ENCODE measurements around the gene CLCN1.
"Not testable (repeated sequence)": the region's sequence is repeated elsewhere in the genome, so short reads cannot be mapped to it uniquely, and the experiment has no call there.

The CLCN1 gene

DNA sequence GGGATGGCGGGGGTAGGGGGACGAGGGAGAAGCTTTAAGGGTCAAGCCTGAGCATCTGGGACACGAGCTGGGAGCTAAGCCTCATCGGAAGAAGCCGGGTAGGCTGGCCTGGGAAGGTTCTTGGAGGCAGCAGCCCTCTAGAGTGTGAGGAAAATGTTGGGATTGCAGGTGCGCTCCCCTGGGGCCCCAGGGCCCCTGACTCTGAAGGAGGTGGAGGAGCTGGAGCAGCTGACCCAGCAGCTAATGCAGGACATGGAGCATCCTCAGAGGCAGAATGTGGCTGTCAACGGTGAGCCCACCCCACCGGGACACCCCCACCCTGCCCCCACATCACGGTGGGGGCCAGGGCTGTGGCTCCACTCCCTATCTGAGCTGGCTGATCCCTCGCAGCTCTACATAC, 72.1 kb downstream of the CLCN1 start:
- no peak for DNase-seq

DNA sequence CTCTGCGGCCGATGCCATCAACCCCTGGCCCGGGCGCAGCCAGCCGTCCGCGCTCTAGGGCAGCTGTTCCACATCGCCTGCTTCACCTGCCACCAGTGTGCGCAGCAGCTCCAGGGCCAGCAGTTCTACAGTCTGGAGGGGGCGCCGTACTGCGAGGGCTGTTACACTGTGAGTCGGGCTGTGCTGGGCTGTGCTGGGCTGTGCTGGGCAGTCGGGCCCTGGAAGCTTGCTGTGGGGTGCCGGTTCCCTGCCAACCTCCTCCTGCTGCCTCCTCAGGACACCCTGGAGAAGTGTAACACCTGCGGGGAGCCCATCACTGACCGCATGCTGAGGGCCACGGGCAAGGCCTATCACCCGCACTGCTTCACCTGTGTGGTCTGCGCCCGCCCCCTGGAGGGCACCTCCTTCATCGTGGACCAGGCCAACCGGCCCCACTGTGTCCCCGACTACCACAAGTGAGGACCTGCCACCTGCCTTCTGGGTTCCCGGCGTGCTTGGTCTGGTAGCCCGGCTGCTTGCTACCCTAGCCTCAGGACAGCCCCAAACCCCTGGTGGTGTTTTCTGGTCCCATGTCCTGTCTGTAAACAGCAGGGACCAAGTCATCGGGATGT, 72.7 kb downstream of the CLCN1 start:
- no peak for DNase-seq

DNA sequence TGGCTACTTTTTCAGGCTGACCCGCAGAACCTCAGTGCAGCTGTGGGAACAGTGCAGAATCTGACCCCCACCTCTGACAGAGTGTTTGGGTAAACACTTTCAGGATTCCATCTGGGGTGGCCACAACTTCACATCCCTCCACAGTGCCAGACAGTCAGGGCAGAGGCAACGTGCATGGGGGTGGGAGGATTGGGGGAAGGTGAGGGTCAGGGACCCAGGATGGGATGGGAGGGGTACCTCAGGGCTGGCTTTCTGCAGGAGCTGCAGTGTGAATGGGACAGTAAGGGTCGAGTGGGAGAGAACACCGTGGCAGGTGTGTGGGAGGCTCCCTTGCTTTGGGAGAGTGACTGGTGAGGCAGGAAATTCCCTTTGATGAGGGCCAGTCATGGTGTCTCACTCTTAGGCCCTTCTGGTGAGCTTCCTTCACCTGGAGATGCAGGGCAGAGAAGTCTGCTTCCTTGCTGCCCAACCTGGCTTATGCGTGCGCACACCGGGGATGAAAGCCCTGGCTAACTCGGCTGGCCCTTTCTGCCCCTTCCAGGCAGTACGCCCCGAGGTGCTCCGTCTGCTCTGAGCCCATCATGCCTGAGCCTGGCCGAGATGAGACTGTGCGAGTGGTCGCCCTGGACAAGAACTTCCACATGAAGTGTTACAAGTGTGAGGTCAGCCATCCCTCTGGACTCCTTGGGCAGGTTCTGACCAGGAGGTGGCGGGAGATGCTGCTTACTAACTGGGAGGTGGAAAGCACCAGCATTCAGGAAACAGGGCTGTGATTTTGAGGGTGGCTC, 73.6 kb downstream of the CLCN1 start:
- DNase-seq: no peak

DNA sequence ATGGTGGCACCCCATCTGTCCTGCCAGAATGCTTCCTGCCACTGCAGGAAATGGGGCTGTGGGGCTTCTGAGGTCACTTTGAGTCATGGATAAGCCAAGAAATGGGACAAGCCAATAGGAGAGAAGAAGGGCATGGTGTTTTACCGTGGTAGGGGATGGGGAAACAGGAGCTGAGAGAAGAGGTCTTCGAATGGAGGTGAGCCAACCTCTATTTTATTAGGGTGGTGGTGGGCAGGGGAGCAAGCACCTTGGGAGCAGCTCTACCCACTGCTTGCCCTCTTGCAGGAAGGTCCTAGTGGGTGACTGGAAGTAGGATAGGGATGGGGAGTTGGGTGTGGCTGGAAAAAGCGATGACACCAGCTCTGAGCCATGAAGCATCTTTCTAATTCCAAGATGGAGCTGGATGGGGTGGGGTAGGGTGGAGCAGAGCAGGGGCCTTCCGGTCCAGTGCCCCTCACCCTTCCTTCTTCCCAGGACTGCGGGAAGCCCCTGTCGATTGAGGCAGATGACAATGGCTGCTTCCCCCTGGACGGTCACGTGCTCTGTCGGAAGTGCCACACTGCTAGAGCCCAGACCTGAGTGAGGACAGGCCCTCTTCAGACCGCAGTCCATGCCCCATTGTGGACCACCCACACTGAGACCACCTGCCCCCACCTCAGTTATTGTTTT, 74.3 kb downstream of the CLCN1 start:
- no peak for DNase-seq

DNA sequence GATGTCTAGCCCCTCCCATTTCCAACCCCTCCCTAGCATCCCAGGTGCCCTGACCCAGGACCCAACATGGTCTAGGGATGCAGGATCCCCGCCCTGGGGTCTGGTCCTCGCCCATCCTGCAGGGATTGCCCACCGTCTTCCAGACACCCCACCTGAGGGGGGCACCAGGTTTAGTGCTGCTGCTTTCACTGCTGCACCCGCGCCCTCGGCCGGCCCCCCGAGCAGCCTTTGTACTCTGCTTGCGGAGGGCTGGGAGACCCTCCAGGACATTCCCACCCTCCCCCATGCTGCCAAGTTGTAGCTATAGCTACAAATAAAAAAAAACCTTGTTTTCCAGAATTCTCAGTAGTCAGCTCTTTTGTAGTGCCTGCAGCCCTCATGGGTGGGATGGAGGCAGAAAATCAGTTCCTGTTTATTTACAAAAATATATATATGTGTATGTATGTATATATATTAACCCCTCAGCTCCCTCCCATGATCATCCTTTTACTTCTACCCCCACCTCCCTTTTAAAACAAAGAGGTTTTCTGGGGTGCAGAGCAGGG, 74.9 kb downstream of the CLCN1 start:
- no peak for DNase-seq

DNA sequence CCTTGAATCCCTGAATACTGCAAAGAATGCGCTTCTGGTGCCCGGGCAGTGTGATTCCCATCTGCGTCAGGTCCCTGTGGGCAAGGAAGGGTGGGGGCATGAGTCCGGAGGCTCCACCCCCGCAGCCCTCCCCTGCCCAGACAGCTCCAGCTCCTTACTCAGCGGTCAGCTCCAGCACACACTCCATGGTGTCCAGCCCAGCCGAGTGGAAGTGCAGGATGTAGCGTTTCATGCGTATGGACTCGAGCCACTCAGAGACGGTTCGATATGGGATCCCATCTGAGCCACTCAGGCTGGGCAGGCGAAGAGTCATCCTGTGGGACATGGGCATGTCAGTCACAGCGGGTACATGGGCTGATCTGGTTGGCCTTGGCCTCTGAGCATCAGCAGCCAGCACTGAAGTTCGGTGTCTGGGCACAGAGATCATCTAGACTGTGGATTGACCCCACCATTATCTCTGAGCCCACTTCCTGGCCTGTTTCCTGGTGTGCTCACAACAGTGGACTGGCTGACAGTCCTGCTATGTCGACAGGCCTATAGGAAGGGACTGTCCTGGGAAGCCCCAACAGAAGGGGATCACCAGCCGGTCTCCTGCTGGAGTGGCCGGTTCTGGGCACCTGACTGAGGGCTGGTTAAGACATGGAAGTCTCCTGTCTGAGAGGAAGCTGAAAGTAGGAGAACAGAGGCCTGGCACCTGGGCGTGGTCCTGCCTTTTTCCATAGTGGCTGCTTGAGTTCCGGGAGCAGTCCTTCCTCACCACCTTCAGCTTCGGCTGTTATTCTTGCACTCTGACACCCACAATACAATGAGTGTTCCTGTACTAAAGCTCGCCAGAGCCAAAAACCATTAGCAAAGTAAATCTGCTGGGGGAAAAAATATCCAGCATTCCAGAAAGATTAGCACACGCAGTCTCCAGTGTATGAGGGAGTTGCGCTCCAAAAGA, 75.8 kb downstream of the CLCN1 start:
- DNase-seq: no peak

DNA sequence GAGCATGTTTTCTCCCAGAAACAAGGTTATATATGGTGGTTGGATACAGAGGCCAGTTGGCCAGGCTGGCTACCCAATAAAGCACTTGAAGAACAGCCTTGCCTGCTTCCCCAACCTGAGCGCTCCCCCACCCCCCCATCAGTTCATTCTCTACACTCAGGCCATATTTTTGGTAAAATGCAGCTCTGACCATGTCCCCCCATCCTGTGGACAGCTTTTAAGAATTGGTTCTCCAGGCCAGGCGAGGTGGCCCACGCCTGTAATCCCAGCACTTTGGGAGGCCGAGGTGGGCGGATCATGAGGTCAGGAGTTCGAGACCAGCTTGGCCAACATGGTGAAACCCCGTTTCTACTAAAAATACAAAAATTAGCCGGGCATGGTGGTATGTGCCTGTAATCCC, 76.5 kb downstream of the CLCN1 start:
- not testable (repeated sequence) for DNase-seq

DNA sequence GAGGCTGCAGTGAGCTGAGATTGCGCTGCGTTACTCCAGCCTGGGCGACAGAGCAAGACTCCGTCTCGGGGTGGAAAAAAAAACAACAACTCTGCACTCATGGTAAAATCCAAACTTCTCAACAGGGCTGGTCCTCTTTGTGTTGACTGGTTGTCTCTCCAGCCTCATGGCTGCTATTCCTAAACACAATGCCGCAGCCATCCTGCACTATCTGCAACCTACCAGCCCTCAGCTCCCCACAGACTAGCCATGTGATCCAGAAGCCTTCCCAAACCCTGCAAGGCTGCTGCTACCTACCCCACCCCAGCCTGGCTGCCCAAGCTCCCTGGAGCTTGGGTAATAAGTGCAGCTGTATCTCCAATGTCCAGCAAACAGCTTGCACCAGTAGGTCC, 77.0 kb downstream of the CLCN1 start:
- DNase-seq: no peak

DNA sequence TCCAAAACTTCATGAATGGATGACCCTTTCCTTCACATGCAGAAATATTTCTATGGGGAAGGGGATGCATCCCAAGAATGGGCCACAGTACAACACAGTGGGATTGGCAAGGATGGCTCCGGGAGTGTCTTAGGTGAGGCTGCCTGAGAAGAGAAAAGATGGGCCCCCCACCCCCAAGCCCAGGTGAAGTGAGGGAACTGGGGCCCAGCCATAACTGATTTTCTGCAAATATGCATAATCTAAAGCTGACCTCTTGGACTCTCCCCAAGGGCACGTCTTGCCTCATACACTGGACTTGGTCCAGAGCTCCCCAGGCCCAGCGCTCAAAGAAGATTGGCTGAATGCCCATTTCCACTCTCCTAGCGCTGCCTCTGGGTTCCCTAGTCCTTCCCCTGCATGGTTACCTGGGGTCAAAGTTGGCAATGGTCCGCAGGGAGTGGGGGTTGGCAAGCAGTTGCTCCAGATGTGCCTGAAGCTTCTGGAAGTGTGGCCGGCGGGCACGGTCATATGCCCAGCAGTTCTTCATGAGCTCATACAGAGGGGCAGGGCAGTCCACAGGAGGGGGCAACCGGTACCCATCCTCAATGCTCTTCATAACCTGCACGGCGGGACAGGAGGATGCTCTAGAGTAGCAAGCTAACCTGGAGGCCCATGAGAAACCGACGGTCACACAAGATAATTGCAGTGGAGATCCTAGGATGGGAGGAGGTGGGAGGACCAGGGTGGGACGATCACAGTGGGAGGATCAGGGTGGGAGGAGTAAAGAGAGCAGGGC, 77.5 kb downstream of the CLCN1 start:
- DNase-seq: no peak

DNA sequence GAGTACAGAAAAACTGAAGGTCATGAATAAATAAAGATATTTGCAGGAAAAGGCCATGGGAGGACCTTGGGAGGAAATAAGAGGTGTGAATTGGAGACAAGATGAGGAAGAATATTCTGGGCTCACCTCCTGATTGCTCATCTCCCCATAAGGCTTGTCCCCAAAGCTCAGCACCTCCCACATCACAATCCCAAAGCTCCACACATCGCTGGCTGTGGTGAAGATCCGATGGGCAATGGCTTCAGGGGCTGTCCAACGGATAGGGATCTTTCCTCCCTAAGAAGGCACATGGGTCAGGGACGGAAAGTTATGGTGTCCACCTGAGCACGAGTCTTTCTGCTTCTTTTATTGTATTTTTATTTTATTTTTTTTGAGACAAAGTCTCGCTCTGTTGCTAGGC, 78.2 kb downstream of the CLCN1 start:
- no peak for DNase-seq

DNA sequence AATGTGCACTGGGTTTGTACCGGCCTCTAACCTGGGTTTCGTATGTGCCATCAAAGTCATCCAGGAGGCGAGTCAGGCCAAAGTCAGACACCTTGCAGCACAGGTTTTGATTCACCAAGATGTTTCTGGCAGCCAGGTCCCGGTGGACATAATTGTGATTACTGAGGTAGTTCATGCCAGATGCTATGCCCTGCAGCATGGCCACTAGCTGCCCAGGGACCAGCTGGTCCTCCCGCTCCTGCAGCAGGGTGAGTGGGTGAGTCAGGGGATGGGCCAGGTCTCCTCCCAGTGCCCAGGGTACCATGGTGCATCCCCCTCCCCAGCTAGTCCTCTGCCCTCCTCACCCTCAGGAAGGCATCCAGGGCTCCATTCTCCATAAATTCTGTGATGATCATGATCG, 78.9 kb downstream of the CLCN1 start:
- no peak for DNase-seq

DNA sequence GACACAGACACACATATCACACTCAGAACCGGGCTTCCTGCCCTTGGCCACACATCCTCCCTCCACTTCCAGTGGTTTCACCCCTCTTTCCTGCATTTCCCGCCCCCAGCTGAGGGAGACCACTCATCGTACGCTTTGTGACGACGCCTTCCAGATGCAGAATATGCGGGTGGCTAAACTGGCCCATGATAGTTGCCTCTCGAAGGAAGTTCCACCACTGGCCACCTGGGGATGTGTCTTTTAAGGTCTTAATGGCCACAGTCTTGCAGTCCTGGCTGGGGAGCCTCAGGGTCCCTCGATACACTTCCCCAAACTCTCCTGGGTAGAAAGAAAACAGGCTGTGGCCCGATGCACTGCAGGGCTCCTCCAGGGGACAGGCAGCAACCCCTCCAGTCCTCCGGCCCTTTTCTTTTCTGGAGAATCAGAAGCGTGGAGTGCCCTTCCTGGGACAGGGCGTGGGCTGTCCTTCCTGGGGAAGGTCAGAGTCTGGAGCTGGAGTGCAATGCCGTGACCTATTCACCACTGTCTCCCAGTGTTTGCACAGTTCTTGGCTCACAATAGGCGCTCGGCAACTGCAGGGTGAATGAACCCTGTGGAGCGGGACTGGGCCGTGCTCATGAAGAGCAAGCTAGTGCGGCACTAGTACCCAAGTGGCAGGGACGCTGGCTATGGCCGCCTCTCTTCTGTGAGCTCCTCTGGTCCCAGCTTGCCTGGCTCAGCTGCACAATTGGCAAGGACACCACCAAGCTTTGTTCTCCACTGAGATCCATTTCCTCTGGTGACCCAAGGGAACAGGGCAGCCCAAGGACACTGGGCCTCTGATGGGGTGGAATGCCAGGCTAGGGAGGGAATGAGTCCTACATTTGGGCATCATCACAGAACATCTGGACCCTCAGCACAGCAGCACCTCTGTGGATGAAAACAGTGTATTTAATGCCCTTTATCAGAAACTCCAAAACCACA, 79.6 kb downstream of the CLCN1 start:
- DNase-seq: no peak

DNA sequence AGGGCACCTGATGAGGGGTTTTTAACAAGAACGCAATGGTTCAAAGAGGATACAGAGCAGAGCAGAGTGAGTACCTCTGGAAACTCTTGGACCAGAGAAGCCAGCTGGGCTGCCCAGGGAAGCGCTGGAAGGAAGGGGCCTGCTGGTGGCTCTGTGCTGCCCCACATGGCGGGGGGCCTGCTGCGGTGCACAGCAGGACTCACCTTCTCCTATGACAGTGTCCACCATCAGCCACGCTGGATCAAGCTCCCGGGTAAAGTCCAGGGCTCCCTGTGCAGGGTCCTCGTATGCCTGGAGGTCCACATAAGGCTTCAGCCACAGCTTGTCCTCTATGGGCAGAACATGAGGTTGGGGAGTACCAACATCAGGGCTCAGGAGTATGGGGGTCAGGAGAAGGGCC, 80.3 kb downstream of the CLCN1 start:
- DNase-seq: no peak

DNA sequence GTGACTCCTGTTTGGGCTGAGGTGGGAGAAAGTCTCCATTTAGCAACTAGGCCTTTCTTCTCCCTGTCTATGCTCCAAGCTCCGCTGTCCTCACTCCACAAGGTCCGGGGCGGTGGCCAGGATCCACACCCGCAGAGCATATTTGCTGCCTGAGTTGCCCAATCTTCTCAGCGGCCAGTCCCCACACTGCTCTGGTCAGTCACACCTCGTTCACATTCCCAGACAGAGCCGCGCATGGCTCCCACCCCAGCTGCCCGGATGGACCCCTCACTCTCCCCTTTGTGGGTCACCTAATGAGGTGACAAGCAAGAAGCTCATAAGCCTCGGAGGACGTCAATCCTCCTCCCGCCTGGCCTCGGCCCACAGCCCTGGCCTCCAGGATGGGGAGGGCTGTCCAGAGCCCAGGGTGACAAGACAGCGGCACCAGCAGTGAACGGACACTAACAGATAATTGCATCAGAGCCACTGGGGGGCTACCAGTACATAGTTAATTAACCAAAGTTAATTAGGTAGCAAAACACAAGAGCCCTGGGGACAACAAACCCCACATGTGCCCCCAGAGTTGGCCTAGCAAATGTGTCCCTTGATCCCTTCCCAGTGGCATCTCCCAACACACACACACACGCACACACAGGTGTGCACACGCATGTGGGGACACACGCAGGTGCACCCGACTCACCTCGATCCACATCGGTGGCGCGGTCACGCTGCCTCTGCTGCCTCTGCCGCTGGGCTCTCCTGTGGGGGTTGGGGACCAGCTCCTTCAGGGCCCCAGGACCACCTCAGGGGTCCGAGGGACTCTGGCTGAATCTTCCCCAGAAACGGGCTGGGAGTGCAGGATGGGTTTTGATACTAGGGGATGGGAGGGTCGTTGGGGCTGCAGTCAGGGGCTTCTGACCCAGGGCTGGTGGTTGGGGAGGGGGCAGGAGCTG, 81.0 kb downstream of the CLCN1 start:
- no peak for DNase-seq

DNA sequence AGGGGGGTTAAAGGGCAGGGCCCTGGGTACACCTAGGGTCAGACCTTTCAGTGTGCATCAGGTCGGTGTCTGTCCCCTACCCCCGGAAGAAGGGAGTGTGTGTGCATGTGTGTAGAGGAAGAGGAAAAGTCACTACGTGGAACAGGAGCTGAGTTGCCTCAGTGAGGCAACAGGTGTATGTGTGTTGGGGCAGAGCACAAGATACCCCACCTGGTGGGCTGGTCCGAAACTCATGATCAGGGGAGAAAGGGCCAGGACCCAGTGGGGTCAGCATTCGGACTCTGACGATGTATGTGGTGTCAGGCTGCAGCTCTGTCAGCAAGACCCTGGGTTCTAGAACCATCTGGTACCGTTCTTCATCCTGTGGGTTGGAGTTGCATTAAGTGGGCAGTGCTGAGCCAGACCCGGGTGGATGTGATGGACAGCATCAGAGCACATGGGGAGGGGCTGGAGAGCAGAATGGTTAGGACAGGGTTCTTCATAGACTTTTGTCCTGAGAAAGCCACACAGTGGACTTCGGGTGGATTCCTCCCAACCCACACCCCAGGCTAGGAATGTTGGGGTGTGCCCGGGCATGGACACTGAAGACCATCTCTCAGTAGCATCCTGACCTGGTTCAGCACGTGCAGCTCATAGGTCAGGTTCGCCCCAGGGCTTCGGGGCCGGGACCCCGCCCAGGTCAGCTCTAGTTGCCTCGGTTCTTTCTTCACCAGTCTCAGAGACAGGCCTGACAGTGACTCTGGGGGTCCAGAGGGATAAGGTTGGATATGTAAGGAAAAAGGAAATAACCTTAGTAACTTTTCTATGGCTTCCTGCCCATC, 82.0 kb downstream of the CLCN1 start:
- DNase-seq: no peak

DNA sequence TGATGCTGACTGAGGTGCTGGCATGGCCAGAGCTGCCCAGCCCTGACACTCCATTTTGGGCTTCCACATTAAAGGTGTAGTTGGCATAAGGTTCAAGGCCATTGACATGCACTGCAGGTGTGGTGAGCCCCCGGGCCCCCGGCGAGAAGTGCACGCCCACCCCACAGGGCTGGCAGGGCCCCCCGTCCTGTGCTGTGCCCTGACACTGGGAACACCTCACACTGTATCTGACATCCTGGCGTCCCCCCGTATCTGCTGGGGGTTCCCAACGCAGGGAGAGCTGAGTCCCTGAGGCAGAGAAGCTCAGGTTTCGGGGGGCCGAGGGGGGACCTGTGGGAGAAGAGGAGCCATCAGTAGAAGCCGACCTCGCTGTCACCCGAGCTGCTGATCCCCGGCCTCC, 82.7 kb downstream of the CLCN1 start:
- DNase-seq: no peak

DNA sequence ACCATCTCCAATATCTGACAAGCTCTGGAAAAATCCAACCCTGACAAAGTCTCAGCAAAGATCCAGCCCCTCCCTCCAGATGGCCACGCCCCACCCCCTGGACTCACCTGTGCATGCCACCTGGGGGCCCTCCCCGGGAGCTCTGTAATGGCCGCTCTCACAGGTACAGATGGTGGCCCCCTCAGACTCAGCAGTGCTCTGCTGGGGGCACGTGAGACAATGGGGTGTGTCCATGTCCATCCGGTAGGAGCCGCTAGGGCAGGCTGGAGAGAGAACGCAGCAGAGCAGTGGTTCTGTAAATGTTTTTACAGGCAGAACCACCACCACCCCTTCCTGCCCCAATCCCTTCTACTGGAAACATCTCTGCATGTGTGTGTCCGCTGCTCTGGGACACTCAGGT, 83.2 kb downstream of the CLCN1 start:
- DNase-seq: no peak

DNA sequence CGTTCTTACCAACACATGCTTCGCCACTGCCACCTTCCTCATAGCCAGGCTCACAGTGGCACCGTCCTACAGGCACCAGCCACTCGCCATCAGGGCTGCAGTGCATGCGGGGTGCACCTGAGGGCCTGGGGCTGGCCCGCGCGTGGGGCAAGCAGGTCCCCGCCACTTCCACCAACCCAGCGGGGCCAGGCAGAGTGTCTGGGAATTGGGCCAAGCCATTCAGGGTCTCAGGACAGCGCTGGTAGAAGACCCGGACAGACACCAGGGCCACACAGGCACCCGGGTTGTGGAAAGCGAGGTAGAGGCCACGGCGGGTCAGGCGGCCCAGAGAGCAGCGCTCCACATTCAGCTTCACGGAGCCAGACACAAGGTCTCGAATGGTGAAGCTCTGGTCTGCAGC, 83.7 kb downstream of the CLCN1 start:
- DNase-seq: no peak

DNA sequence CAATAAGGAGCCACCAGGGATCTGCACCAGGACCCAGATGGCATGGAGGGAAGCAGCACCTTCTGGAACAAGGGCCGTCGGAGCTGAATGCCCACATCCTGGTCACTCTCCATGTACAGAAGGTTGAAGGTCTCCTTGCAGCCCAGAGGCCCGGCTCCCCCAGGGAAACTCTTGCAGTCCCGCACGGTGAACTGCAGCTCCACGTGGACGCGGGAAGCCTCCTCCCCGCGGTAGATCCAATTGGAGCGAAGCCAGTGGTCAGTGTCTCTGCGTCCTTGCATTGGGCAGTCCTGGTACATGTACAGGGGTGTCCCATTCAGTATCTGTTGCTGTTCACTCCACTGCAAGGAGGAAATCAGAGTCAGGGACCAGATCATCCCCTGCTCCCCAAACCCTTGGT, 85.4 kb downstream of the CLCN1 start:
- DNase-seq: no peak
